Trophoblast cell (in vitro differentiated cells and primary cell): ENCODE measurements around the gene SNX24.

Source experiments
- DNase-seq, 2 donors: peaks; one replicate each; pipeline ENCODE4 v3.0.0-alpha.2; 2016
- H2AFZ ChIP-seq: 2 replicates; pipeline ENCODE4 v1.6.1; 2013; ENCODE audit warnings: low read length, moderate library complexity, mild to moderate bottlenecking; ENCODE audit not compliant: insufficient read depth, poor library complexity
- H2AK5ac ChIP-seq: 2 replicates; pipeline ENCODE4 v1.6.1; 2013; ENCODE audit warnings: mild to moderate bottlenecking, low read length
- H2BK120ac ChIP-seq: 2 replicates; pipeline ENCODE4 v1.6.1; 2013; ENCODE audit warnings: low read length, mild to moderate bottlenecking, moderate library complexity; ENCODE audit not compliant: insufficient read depth, poor library complexity
- H2BK12ac ChIP-seq: 2 replicates; pipeline ENCODE4 v1.6.1; 2013; ENCODE audit warnings: mild to moderate bottlenecking, low read length, moderate library complexity
- H2BK5ac ChIP-seq: 2 replicates; pipeline ENCODE4 v1.6.1; 2013; ENCODE audit warnings: low read length, low read depth, moderate library complexity, mild to moderate bottlenecking; ENCODE audit not compliant: poor library complexity
- H3K14ac ChIP-seq: 2 replicates; pipeline ENCODE4 v1.6.1; 2013; ENCODE audit warnings: mild to moderate bottlenecking, low read length
- H3K18ac ChIP-seq: 2 replicates; pipeline ENCODE4 v1.6.1; 2013; ENCODE audit warnings: mild to moderate bottlenecking, low read length
- H3K23ac ChIP-seq: 2 replicates; pipeline ENCODE4 v1.6.1; 2013; ENCODE audit warnings: low read length
- H3K27ac ChIP-seq: 2 replicates; pipeline ENCODE4 v1.5.1; 2013; ENCODE audit warnings: low read depth, mild to moderate bottlenecking, inconsistent platforms, low read length, moderate library complexity
- H3K27me3 ChIP-seq: 2 replicates; pipeline ENCODE4 v1.6.1; 2013; ENCODE audit warnings: inconsistent platforms, mild to moderate bottlenecking, low read length, moderate library complexity; ENCODE audit not compliant: insufficient read depth
- H3K36me3 ChIP-seq, 2 experiments: 1 replicate in 1 of 2; 2 replicates in 1 of 2; pipeline ENCODE4 v1.6.1; 2013; ENCODE audit warnings: low read length in 2 of 2, mild to moderate bottlenecking in 2 of 2, moderate library complexity in 1 of 2; ENCODE audit not compliant: insufficient read depth in 2 of 2, control insufficient read depth in 1 of 2
- H3K4ac ChIP-seq: 2 replicates; pipeline ENCODE4 v1.6.1; 2013; ENCODE audit warnings: low read depth, mild to moderate bottlenecking, low read length, moderate library complexity
- H3K4me1 ChIP-seq, 2 experiments: 1 replicate in 1 of 2; 2 replicates in 1 of 2; pipeline ENCODE4 v1.6.1; 2013; ENCODE audit warnings: low read length in 2 of 2, mild to moderate bottlenecking in 2 of 2, moderate library complexity in 1 of 2; ENCODE audit not compliant: insufficient read depth in 2 of 2, control insufficient read depth in 1 of 2
- H3K4me2 ChIP-seq: 2 replicates; pipeline ENCODE4 v1.6.1; 2013; ENCODE audit warnings: inconsistent platforms, mild to moderate bottlenecking, low read length, moderate library complexity
- H3K4me3 ChIP-seq: 2 replicates; pipeline ENCODE4 v1.5.1; 2013; ENCODE audit warnings: mild to moderate bottlenecking, low read depth, low read length, inconsistent platforms
- H3K79me1 ChIP-seq: one replicate; pipeline ENCODE4 v1.6.1; 2013; ENCODE audit warnings: low read length
- H3K79me2 ChIP-seq: 2 replicates; pipeline ENCODE4 v1.6.1; 2013; ENCODE audit warnings: low read length, mild to moderate bottlenecking; ENCODE audit not compliant: control insufficient read depth, insufficient read depth, poor library complexity
- H3K9ac ChIP-seq: 2 replicates; pipeline ENCODE4 v1.6.1; 2013; ENCODE audit warnings: mild to moderate bottlenecking, low read length
- H3K9me3 ChIP-seq: 2 replicates; pipeline ENCODE4 v1.6.1; 2013; ENCODE audit warnings: low read depth, mild to moderate bottlenecking, control low read depth, inconsistent platforms, low read length; ENCODE audit not compliant: insufficient read depth
- H4K12ac ChIP-seq: 2 replicates; pipeline ENCODE4 v1.6.1; 2013; ENCODE audit warnings: low read depth, mild to moderate bottlenecking, low read length, moderate library complexity
- H4K8ac ChIP-seq: 2 replicates; pipeline ENCODE4 v1.6.1; 2013; ENCODE audit warnings: low read depth, mild to moderate bottlenecking, low read length, moderate library complexity
- H4K91ac ChIP-seq: one replicate; pipeline ENCODE4 v1.6.1; 2013; ENCODE audit warnings: low read depth, mild to moderate bottlenecking, low read length, moderate library complexity
- WGBS: extraction: QIAGEN DNeasy Blood & Tissue Kit; methylation state at CpG from one replicate; pipeline ENCODE4 v1.1.7; 2013; ENCODE audit warnings: missing lambda C conversion rate; ENCODE audit not compliant: insufficient read length, insufficient coverage; ENCODE audit errors: extremely low coverage; 5-methylcytosine and 5-hydroxymethylcytosine counted together

SNX24 gene

GRCh38 chr5:122985006-122985700, 139.7 kb downstream of the SNX24 start:
- Histone ChIP-seq H2BK5ac (no peak overlapping the region), H3K4ac (no peak overlapping the region), H4K12ac (no peak overlapping the region), H3K36me3 (peaks cover 0 to 4% of the 10 kb centered on the region in 2 experiments), H2BK12ac (no peak overlapping the region), H3K79me1 (no peaks in the 10 kb centered on the region), H3K14ac (no peak overlapping the region), H2AK5ac (no peak overlapping the region), H3K4me2 (no peak overlapping the region), H2AFZ (no peak overlapping the region), H3K79me2 (no peaks in the 10 kb centered on the region), H3K27me3 (no peaks in the 10 kb centered on the region), H3K9ac (no peak overlapping the region), H3K4me3 (no peak overlapping the region), H3K23ac (no peak overlapping the region), H2BK120ac (no peak overlapping the region), H4K91ac (no peak overlapping the region), H4K8ac (no peak overlapping the region), H3K9me3 (no peaks in the 10 kb centered on the region), H3K18ac (no peak overlapping the region), H3K4me1 (no peaks in the 10 kb centered on the region), H3K27ac (no peak overlapping the region)
- DNase-seq: no peak
- no CpG with 5 or more reads among the region's 4 CpGs for WGBS

DNA sequence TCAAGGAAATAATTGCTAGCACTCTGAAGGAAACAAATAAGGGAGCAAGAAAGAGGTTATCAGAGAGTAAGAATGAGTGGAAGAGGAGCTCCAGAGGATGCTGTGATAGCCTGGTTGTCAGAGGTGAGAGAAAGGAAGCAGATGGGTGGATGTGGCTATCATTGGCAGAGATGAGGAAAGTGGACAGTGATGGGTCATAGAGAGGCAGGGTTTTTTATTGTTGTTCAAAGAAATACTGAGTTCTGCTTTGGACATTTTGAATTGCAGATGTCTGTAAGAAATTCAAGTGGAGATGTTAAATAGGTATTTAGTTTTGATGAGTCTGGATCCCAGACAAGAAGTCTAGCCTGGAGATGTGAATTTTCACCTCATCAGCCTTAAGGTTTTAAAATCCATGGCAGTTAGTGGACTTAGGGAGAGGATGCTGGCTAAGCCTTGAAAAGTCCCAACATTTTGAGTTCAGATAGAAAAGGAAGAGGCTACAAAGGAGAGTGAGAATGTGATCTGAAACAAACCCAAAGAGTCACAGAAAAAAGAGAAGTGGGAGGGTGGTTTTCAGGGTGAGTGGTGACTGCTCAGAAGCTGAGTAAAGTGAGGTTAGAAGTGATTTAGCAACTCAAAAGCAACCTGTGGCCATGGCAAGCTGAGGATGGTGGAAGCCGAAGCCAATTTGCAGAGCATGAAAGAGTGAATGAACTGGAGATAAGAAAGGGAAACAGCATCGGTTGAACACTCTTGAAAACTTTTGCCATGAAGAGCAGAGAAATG, 140.7 kb downstream of the SNX24 start:
- H3K79me1 ChIP-seq: no peaks in the 10 kb centered on the region
- H4K8ac ChIP-seq: no peak overlapping the region
- H2BK5ac ChIP-seq: no peak overlapping the region
- H3K14ac ChIP-seq: no peak overlapping the region
- no CpG with 5 or more reads among the region's 2 CpGs for WGBS
- H3K9ac ChIP-seq: no peak overlapping the region
- H2BK120ac ChIP-seq: no peak overlapping the region
- no peaks in the 10 kb centered on the region for H3K4me1 ChIP-seq
- no peaks in the 10 kb centered on the region for H3K79me2 ChIP-seq
- no peak overlapping the region for H3K4ac ChIP-seq
- H4K12ac ChIP-seq: no peak overlapping the region
- H3K36me3 ChIP-seq: peaks cover 0 to 4% of the 10 kb centered on the region in 2 experiments
- H3K27ac ChIP-seq: no peak overlapping the region
- H3K9me3 ChIP-seq: no peaks in the 10 kb centered on the region
- no peaks in the 10 kb centered on the region for H3K27me3 ChIP-seq
- H3K18ac ChIP-seq: no peak overlapping the region
- no peak overlapping the region for H4K91ac ChIP-seq
- no peak overlapping the region for H3K4me2 ChIP-seq
- no peak for DNase-seq
- no peak overlapping the region for H2AFZ ChIP-seq
- no peak overlapping the region for H3K4me3 ChIP-seq
- no peak overlapping the region for H2BK12ac ChIP-seq
- no peak overlapping the region for H3K23ac ChIP-seq
- no peak overlapping the region for H2AK5ac ChIP-seq

GRCh38 chr5:122996091-122996490, 150.7 kb downstream of the SNX24 start:
- H3K27me3 ChIP-seq: no peaks in the 10 kb centered on the region
- no peak overlapping the region for H4K8ac ChIP-seq
- H4K91ac ChIP-seq: no peak overlapping the region
- no peaks in the 10 kb centered on the region for H3K79me1 ChIP-seq
- H3K9ac ChIP-seq: no peak overlapping the region
- no peak overlapping the region for H3K4ac ChIP-seq
- no peak overlapping the region for H3K4me3 ChIP-seq
- no peak overlapping the region for H2AFZ ChIP-seq
- H3K4me1 ChIP-seq: no peaks in the 10 kb centered on the region
- no peak overlapping the region for H2BK5ac ChIP-seq
- H3K27ac ChIP-seq: no peak overlapping the region
- H2AK5ac ChIP-seq: no peak overlapping the region
- H3K79me2 ChIP-seq: no peaks in the 10 kb centered on the region
- no peaks in the 10 kb centered on the region for H3K9me3 ChIP-seq
- H3K36me3 ChIP-seq: peaks cover 0 to 2% of the 10 kb centered on the region in 2 experiments
- H4K12ac ChIP-seq: no peak overlapping the region
- no peak overlapping the region for H3K14ac ChIP-seq
- no CpG with 5 or more reads among the region's 3 CpGs for WGBS
- no peak overlapping the region for H2BK120ac ChIP-seq
- H3K18ac ChIP-seq: no peak overlapping the region
- no peak overlapping the region for H3K4me2 ChIP-seq
- H3K23ac ChIP-seq: no peak overlapping the region
- no peak overlapping the region for H2BK12ac ChIP-seq
- DNase-seq: no peak

DNA sequence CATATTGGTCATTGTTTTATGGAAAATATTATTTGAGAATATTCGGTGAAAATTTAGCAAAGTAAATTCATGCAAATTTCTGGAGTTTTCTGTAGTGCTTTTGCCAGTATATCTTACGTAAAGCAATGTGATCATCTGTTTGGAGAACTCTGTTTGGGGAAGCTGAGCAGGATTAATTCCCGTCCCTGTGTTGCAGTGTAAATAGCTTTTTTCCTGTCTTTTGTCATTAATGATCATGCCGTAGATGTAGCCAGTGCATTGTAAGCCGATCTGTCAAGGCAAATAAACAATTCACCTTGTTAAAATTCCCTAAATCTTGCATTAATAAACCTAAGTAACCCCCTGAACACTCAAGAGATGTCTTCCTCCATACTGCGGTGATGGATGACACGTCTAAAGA, 151.9 kb downstream of the SNX24 start:
- H3K27me3 ChIP-seq: no peaks in the 10 kb centered on the region
- no peak overlapping the region for H3K4me2 ChIP-seq
- no peak overlapping the region for H3K27ac ChIP-seq
- no peak overlapping the region for H2BK5ac ChIP-seq
- no CpG with 5 or more reads among the region's 7 CpGs for WGBS
- H3K36me3 ChIP-seq: peaks cover 0 to 2% of the 10 kb centered on the region in 2 experiments
- no peaks in the 10 kb centered on the region for H3K79me1 ChIP-seq
- H2BK120ac ChIP-seq: no peak overlapping the region
- no peak overlapping the region for H2AK5ac ChIP-seq
- no peaks in the 10 kb centered on the region for H3K9me3 ChIP-seq
- no peak overlapping the region for H3K4me3 ChIP-seq
- no peak overlapping the region for H3K23ac ChIP-seq
- no peak overlapping the region for H4K8ac ChIP-seq
- no peak overlapping the region for H4K12ac ChIP-seq
- no peak overlapping the region for H4K91ac ChIP-seq
- no peak overlapping the region for H3K4ac ChIP-seq
- no peak overlapping the region for H3K9ac ChIP-seq
- H3K18ac ChIP-seq: no peak overlapping the region
- H2AFZ ChIP-seq: no peak overlapping the region
- no peak overlapping the region for H3K14ac ChIP-seq
- no peak overlapping the region for H2BK12ac ChIP-seq
- no peak for DNase-seq
- H3K4me1 ChIP-seq: no peaks in the 10 kb centered on the region
- H3K79me2 ChIP-seq: no peaks in the 10 kb centered on the region
